PC-3 (cell line): ENCODE results near the gene ALG10.

ENCODE experiments used
- EZH2 ChIP-seq: fragments of 300-600 bp; sonication (generic); IDR thresholded peaks from one replicate; pipeline ENCODE4 v1.6.1; 2017; ENCODE audit warnings: antibody characterized with exemption, mild to moderate bottlenecking, low read length; ENCODE audit not compliant: unreplicated experiment
- EZH2phosphoT487 ChIP-seq: fragments of 300-600 bp; sonication (generic); IDR thresholded peaks from 2 replicates; pipeline ENCODE4 v1.6.1; 2018; ENCODE audit warnings: mild to moderate bottlenecking, antibody characterized with exemption, low read length, borderline replicate concordance
- TF ChIP-seq, protein P1 (sequence below): fragments of 300-600 bp; sonication (generic); conservative IDR thresholded peaks from 2 replicates; pipeline ENCODE4 v1.5.1; 2017; ENCODE audit warnings: antibody characterized with exemption, low read depth, mild to moderate bottlenecking, low read length

DNA sequence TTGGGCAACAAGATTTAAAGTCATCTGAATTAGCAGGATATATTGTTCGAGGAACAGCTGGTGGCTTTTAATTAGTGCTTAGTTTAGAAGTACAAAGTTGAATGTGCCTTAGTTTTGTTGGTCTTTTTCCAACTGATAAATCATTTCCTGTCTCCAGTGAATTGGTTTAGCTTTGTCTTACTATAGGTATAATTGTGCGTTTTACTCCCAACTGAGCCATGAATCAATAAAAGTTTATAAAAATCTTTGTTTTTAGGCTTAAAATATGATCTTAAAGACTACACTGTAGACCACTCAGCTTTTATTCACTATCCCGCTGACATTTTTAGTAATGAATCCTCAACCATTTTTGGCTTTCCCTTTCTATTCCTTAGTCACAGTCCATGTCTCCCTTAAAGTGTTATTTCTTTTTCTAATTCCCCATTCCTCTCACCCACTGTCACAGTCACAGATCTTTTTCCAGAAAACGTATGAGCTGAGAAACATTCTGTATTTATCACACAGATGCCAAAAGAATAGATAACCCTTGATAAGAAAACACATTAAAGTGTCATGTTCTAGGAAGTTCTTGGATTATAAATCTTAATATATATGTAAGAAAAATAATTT lies 34.0 kb upstream of the ALG10 start:
- TF ChIP-seq, protein P1, sequence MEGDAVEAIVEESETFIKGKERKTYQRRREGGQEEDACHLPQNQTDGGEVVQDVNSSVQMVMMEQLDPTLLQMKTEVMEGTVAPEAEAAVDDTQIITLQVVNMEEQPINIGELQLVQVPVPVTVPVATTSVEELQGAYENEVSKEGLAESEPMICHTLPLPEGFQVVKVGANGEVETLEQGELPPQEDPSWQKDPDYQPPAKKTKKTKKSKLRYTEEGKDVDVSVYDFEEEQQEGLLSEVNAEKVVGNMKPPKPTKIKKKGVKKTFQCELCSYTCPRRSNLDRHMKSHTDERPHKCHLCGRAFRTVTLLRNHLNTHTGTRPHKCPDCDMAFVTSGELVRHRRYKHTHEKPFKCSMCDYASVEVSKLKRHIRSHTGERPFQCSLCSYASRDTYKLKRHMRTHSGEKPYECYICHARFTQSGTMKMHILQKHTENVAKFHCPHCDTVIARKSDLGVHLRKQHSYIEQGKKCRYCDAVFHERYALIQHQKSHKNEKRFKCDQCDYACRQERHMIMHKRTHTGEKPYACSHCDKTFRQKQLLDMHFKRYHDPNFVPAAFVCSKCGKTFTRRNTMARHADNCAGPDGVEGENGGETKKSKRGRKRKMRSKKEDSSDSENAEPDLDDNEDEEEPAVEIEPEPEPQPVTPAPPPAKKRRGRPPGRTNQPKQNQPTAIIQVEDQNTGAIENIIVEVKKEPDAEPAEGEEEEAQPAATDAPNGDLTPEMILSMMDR, result no peak
- TF ChIP-seq EZH2 (no peak), EZH2phosphoT487 (no peak)
